ENCODE measurements around the gene SPIB.

DNA sequence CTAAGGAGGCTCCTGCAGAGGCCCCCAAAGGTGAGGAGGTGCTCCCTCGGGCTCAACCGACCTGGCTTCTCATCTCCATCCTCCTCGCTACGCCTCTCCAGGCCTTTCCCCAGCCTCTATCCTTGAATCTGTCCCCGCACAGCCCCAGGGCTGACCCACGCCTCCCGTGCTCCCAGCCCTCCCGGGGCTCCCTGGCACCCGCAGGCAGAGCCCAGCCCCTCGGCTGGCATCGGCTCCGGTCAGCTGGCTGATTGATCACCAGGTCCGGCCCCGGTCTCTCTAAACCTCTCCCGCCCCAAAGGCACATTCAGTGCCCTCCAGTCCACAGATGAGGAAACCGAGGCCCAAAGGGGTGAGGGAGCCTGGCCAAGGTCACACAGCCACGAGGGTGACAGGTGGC, 16.5 kb downstream of the SPIB start:
- TF ChIP-seq POLR2A (IDR thresholded peaks at IDR 0.05): no peak
- TF ChIP-seq, protein P1, sequence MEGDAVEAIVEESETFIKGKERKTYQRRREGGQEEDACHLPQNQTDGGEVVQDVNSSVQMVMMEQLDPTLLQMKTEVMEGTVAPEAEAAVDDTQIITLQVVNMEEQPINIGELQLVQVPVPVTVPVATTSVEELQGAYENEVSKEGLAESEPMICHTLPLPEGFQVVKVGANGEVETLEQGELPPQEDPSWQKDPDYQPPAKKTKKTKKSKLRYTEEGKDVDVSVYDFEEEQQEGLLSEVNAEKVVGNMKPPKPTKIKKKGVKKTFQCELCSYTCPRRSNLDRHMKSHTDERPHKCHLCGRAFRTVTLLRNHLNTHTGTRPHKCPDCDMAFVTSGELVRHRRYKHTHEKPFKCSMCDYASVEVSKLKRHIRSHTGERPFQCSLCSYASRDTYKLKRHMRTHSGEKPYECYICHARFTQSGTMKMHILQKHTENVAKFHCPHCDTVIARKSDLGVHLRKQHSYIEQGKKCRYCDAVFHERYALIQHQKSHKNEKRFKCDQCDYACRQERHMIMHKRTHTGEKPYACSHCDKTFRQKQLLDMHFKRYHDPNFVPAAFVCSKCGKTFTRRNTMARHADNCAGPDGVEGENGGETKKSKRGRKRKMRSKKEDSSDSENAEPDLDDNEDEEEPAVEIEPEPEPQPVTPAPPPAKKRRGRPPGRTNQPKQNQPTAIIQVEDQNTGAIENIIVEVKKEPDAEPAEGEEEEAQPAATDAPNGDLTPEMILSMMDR (IDR thresholded peaks at IDR 0.05): no peak
